A673 (cell line): ENCODE measurements around the gene NUP188. TPM values are rescaled to one million over a fixed set of nuclear protein-coding genes. Genes with fewer than 3 reads are reported as not detected.
"Not testable (repeated sequence)": the region's sequence is repeated elsewhere in the genome, so short reads cannot be mapped to it uniquely, and the experiment has no call there.

Experiments
- BruUV-seq: library from RNA; stranded (reverse); fragments of 400-500 nt; replicated peaks from 2 replicates; lab custom pipeline; 2021; lab: Mats Ljungman, UMichigan
- CTCF ChIA-PET: fragments of 300-600 bp; sonication (Branson Sonifier 250); formaldehyde crosslinking; loops from one replicate; lab custom pipeline; 2022; ENCODE audit warnings: antibody characterized with exemption; lab: Charles Lee
- POLR2A ChIA-PET: fragments of 300-600 bp; sonication (Branson Sonifier 250); formaldehyde crosslinking; loops from one replicate; lab custom pipeline; 2022; ENCODE audit warnings: antibody characterized with exemption; ENCODE audit not compliant: low non-redundant PET; lab: Charles Lee
- DNase-seq: peaks from one replicate; pipeline ENCODE4 v3.0.0-alpha.2; 2015; ENCODE audit warnings: low spot score
- H3K27ac ChIP-seq: fragments of 200-600 bp; sonication (generic); 2 replicates; pipeline ENCODE4 v1.5.1; 2016; ENCODE audit warnings: mixed run types, low read depth, mild to moderate bottlenecking, mixed read lengths, antibody characterized with exemption, low read length; ENCODE audit not compliant: poor library complexity, severe bottlenecking
- H3K27me3 ChIP-seq: fragments of 200-600 bp; sonication (generic); replicated peaks from 2 replicates; pipeline ENCODE4 v1.6.1; 2017; ENCODE audit warnings: mixed run types, low read depth, mild to moderate bottlenecking, mixed read lengths, antibody characterized with exemption, low read length; ENCODE audit not compliant: insufficient read depth, poor library complexity
- H3K36me3 ChIP-seq: fragments of 200-600 bp; sonication (generic); 2 replicates; pipeline ENCODE4 v1.6.1; 2016; ENCODE audit warnings: mixed run types, mild to moderate bottlenecking, mixed read lengths, antibody characterized with exemption, low read length; ENCODE audit not compliant: insufficient read depth, poor library complexity, severe bottlenecking
- H3K4me1 ChIP-seq: fragments of 200-600 bp; sonication (generic); 2 replicates; pipeline ENCODE4 v1.6.1; 2017; ENCODE audit warnings: mixed run types, mild to moderate bottlenecking, mixed read lengths, antibody characterized with exemption, low read length; ENCODE audit not compliant: insufficient read depth, poor library complexity, severe bottlenecking
- H3K4me3 ChIP-seq: fragments of 200-600 bp; sonication (generic); 2 replicates; pipeline ENCODE4 v1.5.1; 2016; ENCODE audit warnings: low read depth, mixed run types, mild to moderate bottlenecking, mixed read lengths, low read length; ENCODE audit not compliant: poor library complexity, severe bottlenecking
- H3K9me3 ChIP-seq: fragments of 200-600 bp; sonication (generic); 2 replicates; pipeline ENCODE4 v1.6.1; 2016; ENCODE audit warnings: mixed run types, low read depth, mild to moderate bottlenecking, mixed read lengths, antibody characterized with exemption, low read length; ENCODE audit not compliant: poor library complexity, severe bottlenecking
- EZH2 ChIP-seq: fragments of 200-600 bp; sonication (generic); IDR thresholded peaks from 2 replicates; pipeline ENCODE4 v1.6.1; 2017; ENCODE audit warnings: borderline replicate concordance, low read depth, mild to moderate bottlenecking, mixed read lengths, antibody characterized with exemption, low read length; ENCODE audit not compliant: poor library complexity, severe bottlenecking
- intact Hi-C: fragments of 100-400 bp; cut with micrococcal nuclease; formaldehyde crosslinking; loops from one replicate; pipeline ENCODE4 v1.10.0; 2022; ENCODE audit not compliant: unreplicated experiment
- total RNA-seq: library from RNA; stranded (reverse); gene quantifications from 2 replicates; pipeline ENCODE4 v1.2.3, GENCODE V29; 2021
- TF ChIP-seq, protein P1 (sequence below): fragments of 300-800, 200-600 bp; sonication (generic); conservative IDR thresholded peaks from 2 replicates; pipeline ENCODE4 v1.5.1; 2017; ENCODE audit warnings: low read depth, mild to moderate bottlenecking, antibody characterized with exemption, low read length, moderate library complexity, mixed read lengths

NUP188 gene
- total RNA-seq, 1 experiment from 2014 or later, result 170 TPM

DNA sequence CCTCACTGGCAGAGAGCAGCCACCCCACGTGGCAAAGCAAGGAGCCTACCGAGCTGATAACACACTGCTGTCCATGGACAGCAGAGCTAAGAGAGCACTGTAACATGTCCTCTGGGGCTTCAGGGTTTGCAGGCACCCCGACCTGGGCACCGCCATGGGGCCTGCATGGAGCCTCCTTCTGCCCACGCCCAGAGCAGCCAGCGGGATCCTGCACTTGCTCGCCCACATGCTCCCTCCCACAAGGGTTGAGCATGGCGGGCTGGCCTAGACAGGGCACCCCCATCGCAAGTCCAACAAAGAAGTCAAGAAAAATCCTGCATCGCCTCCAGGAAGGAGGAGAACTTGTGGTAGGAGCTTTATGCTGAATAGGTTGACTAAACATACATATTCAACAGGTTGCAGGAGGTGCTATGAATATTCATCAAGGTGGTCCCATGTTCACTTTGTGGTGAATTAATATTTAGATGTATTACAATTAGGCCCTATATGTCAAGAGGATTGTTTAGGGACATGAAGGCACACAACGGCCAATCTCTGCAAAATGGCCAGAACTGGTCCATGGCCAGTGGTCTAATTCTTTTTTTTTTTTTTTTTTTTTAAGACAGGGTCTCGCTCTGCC is 85.2 kb downstream of the NUP188 start:
- H3K4me1 ChIP-seq, result peaks cover 4% of the 10 kb centered on the region
- DNase-seq, result no peak
- H3K9me3 ChIP-seq, result no peaks in the 10 kb centered on the region
- H3K27me3 ChIP-seq, result no peaks in the 10 kb centered on the region
- TF ChIP-seq, protein P1, sequence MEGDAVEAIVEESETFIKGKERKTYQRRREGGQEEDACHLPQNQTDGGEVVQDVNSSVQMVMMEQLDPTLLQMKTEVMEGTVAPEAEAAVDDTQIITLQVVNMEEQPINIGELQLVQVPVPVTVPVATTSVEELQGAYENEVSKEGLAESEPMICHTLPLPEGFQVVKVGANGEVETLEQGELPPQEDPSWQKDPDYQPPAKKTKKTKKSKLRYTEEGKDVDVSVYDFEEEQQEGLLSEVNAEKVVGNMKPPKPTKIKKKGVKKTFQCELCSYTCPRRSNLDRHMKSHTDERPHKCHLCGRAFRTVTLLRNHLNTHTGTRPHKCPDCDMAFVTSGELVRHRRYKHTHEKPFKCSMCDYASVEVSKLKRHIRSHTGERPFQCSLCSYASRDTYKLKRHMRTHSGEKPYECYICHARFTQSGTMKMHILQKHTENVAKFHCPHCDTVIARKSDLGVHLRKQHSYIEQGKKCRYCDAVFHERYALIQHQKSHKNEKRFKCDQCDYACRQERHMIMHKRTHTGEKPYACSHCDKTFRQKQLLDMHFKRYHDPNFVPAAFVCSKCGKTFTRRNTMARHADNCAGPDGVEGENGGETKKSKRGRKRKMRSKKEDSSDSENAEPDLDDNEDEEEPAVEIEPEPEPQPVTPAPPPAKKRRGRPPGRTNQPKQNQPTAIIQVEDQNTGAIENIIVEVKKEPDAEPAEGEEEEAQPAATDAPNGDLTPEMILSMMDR, result no peak
- no peak for TF ChIP-seq EZH2
- intact Hi-C loops, result no loop called here
- H3K27ac ChIP-seq, result no peak overlapping the region
- CTCF ChIA-PET, result no interaction called here
- POLR2A ChIA-PET, result no interaction called here
- no peaks in the 10 kb centered on the region for H3K36me3 ChIP-seq
- BruUV-seq, result no TSS peak
- H3K4me3 ChIP-seq, result no peak overlapping the region

DNA sequence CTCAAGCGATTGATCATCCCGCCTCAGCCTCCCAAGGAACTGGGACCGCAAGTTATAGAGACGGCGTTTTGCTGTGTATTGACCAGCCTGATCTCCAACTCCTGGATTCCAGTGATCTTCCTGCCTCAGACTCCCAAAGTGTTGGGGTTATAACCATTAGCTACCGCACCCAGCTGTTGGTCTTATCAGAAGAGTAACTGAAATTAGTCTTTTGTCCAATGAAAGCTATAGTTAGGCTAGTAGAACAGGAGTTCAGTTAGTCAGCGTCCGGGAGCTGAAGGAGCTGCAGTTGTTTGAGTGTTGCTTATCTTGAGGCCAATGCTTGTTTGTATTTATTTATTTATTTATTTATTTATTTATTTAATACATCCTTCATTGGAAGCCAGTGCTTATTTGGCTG is 85.7 kb downstream of the NUP188 start:
- ChIA-PET CTCF (no interaction called here), POLR2A (no interaction called here)
- TF ChIP-seq, protein P1, result no peak
- TF ChIP-seq EZH2, result no peak
- no peaks in the 10 kb centered on the region for H3K9me3 ChIP-seq
- DNase-seq, result no peak
- H3K36me3 ChIP-seq, result no peaks in the 10 kb centered on the region
- peaks cover 10% of the 10 kb centered on the region for H3K4me1 ChIP-seq
- no peaks in the 10 kb centered on the region for H3K27me3 ChIP-seq
- BruUV-seq, result no TSS peak
- H3K27ac ChIP-seq, result no peak overlapping the region
- H3K4me3 ChIP-seq, result no peak overlapping the region
- intact Hi-C loops, result no loop called here

DNA sequence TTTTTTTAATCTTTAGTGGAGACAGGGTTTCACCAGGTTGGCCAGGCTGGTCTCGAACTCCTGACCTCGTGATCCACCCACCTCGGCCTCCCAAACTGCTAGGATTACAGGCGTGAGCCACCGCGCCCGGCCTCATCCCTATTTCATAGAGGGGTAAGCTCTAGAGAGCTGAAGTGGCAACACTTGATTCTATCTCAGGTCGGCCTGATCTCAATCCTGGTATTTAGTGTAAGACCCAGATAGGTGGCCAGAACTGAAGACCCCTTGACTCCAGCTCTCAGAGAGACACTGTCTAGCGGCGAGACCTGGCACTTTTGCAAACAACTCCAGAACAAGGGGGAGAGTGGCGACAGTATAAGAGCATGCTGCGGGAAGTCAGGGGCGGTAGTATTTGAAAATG is 88.3 kb downstream of the NUP188 start:
- H3K27ac ChIP-seq, result peak overlapping the region; percentile 86
- H3K36me3 ChIP-seq, intact Hi-C loops, DNase-seq, BruUV-seq, H3K9me3 ChIP-seq, H3K27me3 ChIP-seq: not testable (repeated sequence)
- ChIA-PET POLR2A (interaction anchor here (0.7 kb wide), 1 partner anchor 569 kb away, joined by 3 read pairs; no protein-coding TSS in a partner anchor), CTCF (interaction anchor here (0.5 kb wide), 1 partner anchor 175 kb away, joined by 3 read pairs; no protein-coding TSS in a partner anchor)
- H3K4me1 ChIP-seq, result peaks cover 12% of the 10 kb centered on the region
- peak overlapping the region; percentile 97 for H3K4me3 ChIP-seq
